H9 (cell line): Measurements from ENCODE around the gene LRRC38. TPM values are rescaled to one million over a fixed set of nuclear protein-coding genes. Genes with fewer than 3 reads are reported as not detected.

Experiments
- DNase-seq: peaks from one replicate; pipeline ENCODE4 v3.0.0-alpha.2; 2017
- H2AFZ ChIP-seq: one replicate; pipeline ENCODE4 v1.6.1; 2013; ENCODE audit warnings: mild to moderate bottlenecking, low read length, control low read depth, moderate library complexity
- H2AK5ac ChIP-seq: 2 replicates; pipeline ENCODE4 v1.6.1; 2013; ENCODE audit warnings: low read length, control low read depth, mixed read lengths; ENCODE audit not compliant: insufficient read length
- H2BK120ac ChIP-seq: one replicate; pipeline ENCODE4 v1.6.1; 2013; ENCODE audit warnings: low read depth, mild to moderate bottlenecking, low read length, control low read depth, inconsistent platforms; ENCODE audit not compliant: poor library complexity, severe bottlenecking
- H2BK12ac ChIP-seq: 2 replicates; pipeline ENCODE4 v1.6.1; 2013; ENCODE audit warnings: low read length, control low read depth, mixed read lengths, low read depth; ENCODE audit not compliant: insufficient read length
- H2BK15ac ChIP-seq: 2 replicates; pipeline ENCODE4 v1.6.1; 2013; ENCODE audit warnings: low read depth, low read length, control low read depth
- H2BK20ac ChIP-seq: one replicate; pipeline ENCODE4 v1.6.1; 2013; ENCODE audit warnings: low read depth, mild to moderate bottlenecking, low read length, control low read depth, inconsistent platforms; ENCODE audit not compliant: poor library complexity, severe bottlenecking
- H2BK5ac ChIP-seq: 2 replicates; pipeline ENCODE4 v1.6.1; 2013; ENCODE audit warnings: low read length, control low read depth, mixed read lengths; ENCODE audit not compliant: insufficient read length
- H3K14ac ChIP-seq: 2 replicates; pipeline ENCODE4 v1.6.1; 2013; ENCODE audit warnings: low read length, control low read depth; ENCODE audit not compliant: insufficient read depth
- H3K18ac ChIP-seq: 2 replicates; pipeline ENCODE4 v1.6.1; 2013; ENCODE audit warnings: low read depth, mild to moderate bottlenecking, mixed read lengths, low read length, control low read depth; ENCODE audit not compliant: insufficient read length
- H3K23ac ChIP-seq: 2 replicates; pipeline ENCODE4 v1.6.1; 2013; ENCODE audit warnings: low read length, control low read depth, mixed read lengths, low read depth; ENCODE audit not compliant: insufficient read length
- H3K23me2 ChIP-seq: 2 replicates; pipeline ENCODE4 v1.6.1; 2013; ENCODE audit warnings: low read depth, mild to moderate bottlenecking, mixed read lengths, low read length, control low read depth; ENCODE audit not compliant: insufficient read length, poor library complexity, severe bottlenecking
- H3K27ac ChIP-seq: 2 replicates; pipeline ENCODE4 v1.5.1; 2013; ENCODE audit warnings: low read length, control low read depth, mixed read lengths, low read depth; ENCODE audit not compliant: insufficient read length
- H3K27me3 ChIP-seq: 2 replicates; pipeline ENCODE4 v1.6.1; 2013; ENCODE audit warnings: low read length, control low read depth, inconsistent platforms; ENCODE audit not compliant: insufficient read depth
- H3K4ac ChIP-seq: 2 replicates; pipeline ENCODE4 v1.6.1; 2013; ENCODE audit warnings: low read depth, mild to moderate bottlenecking, control low read depth, inconsistent platforms, low read length, moderate library complexity
- H3K4me1 ChIP-seq: 2 replicates; pipeline ENCODE4 v1.6.1; 2013; ENCODE audit warnings: low read length, control low read depth, inconsistent platforms; ENCODE audit not compliant: insufficient read depth
- H3K4me2 ChIP-seq: 2 replicates; pipeline ENCODE4 v1.6.1; 2013; ENCODE audit warnings: low read length, control low read depth, mixed read lengths; ENCODE audit not compliant: insufficient read length, insufficient read depth
- H3K56ac ChIP-seq: 2 replicates; pipeline ENCODE4 v1.6.1; 2013; ENCODE audit warnings: low read depth, mild to moderate bottlenecking, mixed read lengths, low read length, control low read depth; ENCODE audit not compliant: insufficient read length
- H3K79me1 ChIP-seq: 2 replicates; pipeline ENCODE4 v1.6.1; 2013; ENCODE audit warnings: low read depth, mild to moderate bottlenecking, moderate library complexity, low read length, control low read depth, inconsistent platforms; ENCODE audit not compliant: insufficient read depth, poor library complexity, severe bottlenecking
- H3K79me2 ChIP-seq: 2 replicates; pipeline ENCODE4 v1.6.1; 2013; ENCODE audit warnings: low read length, control low read depth, inconsistent platforms; ENCODE audit not compliant: insufficient read depth
- H3K9ac ChIP-seq: 2 replicates; pipeline ENCODE4 v1.6.1; 2013; ENCODE audit warnings: low read length, control low read depth, mixed read lengths; ENCODE audit not compliant: insufficient read length; ENCODE audit errors: extremely low read depth
- H3K9me3 ChIP-seq: one replicate; pipeline ENCODE4 v1.6.1; 2013; ENCODE audit warnings: low read depth, low read length, inconsistent platforms; ENCODE audit not compliant: control insufficient read depth
- H3T11ph ChIP-seq: one replicate; pipeline ENCODE4 v1.6.1; 2013; ENCODE audit warnings: mild to moderate bottlenecking, low read length, control low read depth, inconsistent platforms
- H4K20me1 ChIP-seq: one replicate; pipeline ENCODE4 v1.6.1; 2013; ENCODE audit not compliant: control insufficient read depth, insufficient read length, insufficient read depth
- H4K5ac ChIP-seq: 2 replicates; pipeline ENCODE4 v1.6.1; 2013; ENCODE audit warnings: low read depth, mild to moderate bottlenecking, mixed read lengths, low read length, control low read depth; ENCODE audit not compliant: insufficient read length
- H4K8ac ChIP-seq: replicated peaks from 2 replicates; pipeline ENCODE4 v1.6.1; 2013; ENCODE audit warnings: low read length, control low read depth, mixed read lengths, low read depth; ENCODE audit not compliant: insufficient read length
- H4K91ac ChIP-seq: 2 replicates; pipeline ENCODE4 v1.6.1; 2013; ENCODE audit warnings: low read depth, mild to moderate bottlenecking, moderate library complexity, mixed read lengths, low read length, control low read depth; ENCODE audit not compliant: insufficient read length
- H3K27ac Mint-ChIP-seq, 3 experiments: 2 replicates in 2 of 3; 3 replicates in 1 of 3; pipeline ENCODE4 v1.8.0; 2020 to 2021; ENCODE audit warnings: mixed read lengths in 3 of 3, mild to moderate bottlenecking in 1 of 3, moderate library complexity in 1 of 3
- H3K27me3 Mint-ChIP-seq: 2 replicates; pipeline ENCODE4 v1.8.0; 2021; ENCODE audit warnings: low read depth, mild to moderate bottlenecking, moderate library complexity, mixed read lengths
- H3K36me3 Mint-ChIP-seq, 3 experiments: 2 replicates in 2 of 3; 3 replicates in 1 of 3; pipeline ENCODE4 v1.8.0; 2020 to 2021; ENCODE audit warnings: low read depth in 3 of 3, mixed read lengths in 3 of 3; ENCODE audit not compliant: insufficient read depth in 1 of 3
- H3K4me1 Mint-ChIP-seq, 2 experiments: 2 replicates each; pipeline ENCODE4 v1.8.0; 2020; ENCODE audit warnings: mixed read lengths in 2 of 2
- H3K4me3 Mint-ChIP-seq, 2 experiments: 2 replicates in 1 of 2; 3 replicates in 1 of 2; pipeline ENCODE4 v1.8.0; 2020 to 2021; ENCODE audit warnings: mild to moderate bottlenecking in 2 of 2, mixed read lengths in 2 of 2, moderate library complexity in 1 of 2
- H3K9me3 Mint-ChIP-seq, 2 experiments: 2 replicates in 1 of 2; 3 replicates in 1 of 2; pipeline ENCODE4 v1.8.0; 2020; ENCODE audit warnings: mild to moderate bottlenecking in 2 of 2, mixed read lengths in 2 of 2, moderate library complexity in 1 of 2
- WGBS: extraction: QIAGEN DNeasy Blood & Tissue Kit; methylation state at CpG from one replicate; pipeline ENCODE4 v1.1.7; 2013; ENCODE audit warnings: missing lambda C conversion rate, low lambda C conversion rate, mixed read lengths; ENCODE audit not compliant: insufficient read length; ENCODE audit errors: extremely low coverage; 5-methylcytosine and 5-hydroxymethylcytosine counted together
- total RNA-seq: library from RNA; stranded (reverse); gene quantifications from 2 replicates; pipeline ENCODE4 v1.2.1, GENCODE V29; 2021
- TF ChIP-seq, protein P1 (sequence below): fragments of 200-600 bp; sonication (generic); conservative IDR thresholded peaks from 3 replicates; pipeline ENCODE4 v1.8.0; 2021; ENCODE audit warnings: antibody characterized with exemption, mild to moderate bottlenecking

Gene LRRC38
- total RNA-seq, 1 experiment from 2014 or later = 0.72 TPM

DNA sequence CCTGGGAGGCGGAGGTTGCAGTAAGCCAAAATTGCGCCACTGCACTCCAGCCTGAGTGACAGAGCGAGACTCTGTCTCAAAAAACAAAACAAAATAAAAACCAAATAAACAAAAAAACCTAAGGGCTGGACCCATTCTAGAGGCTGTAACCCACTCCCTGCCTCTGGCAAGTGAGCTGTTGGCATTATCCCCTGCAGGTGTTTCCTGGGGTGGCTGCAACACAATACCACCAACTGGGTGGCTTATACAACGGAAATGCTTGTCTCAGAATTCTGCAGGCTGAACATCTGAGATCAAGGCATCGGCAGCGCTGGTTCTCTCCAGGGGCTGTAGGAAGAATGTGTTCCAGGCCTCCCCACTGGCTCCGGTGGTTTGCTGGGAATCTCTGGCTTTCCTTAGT is 15.2 kb downstream of the LRRC38 start:
- no peak overlapping the region for H4K5ac ChIP-seq
- H3K56ac ChIP-seq = no peak overlapping the region
- H4K20me1 ChIP-seq = no peaks in the 10 kb centered on the region
- no peaks in the 10 kb centered on the region for H3K79me1 ChIP-seq
- H2BK12ac ChIP-seq = no peak overlapping the region
- no peaks in the 10 kb centered on the region for H3K27me3 ChIP-seq
- H3K79me2 ChIP-seq = no peaks in the 10 kb centered on the region
- no peak overlapping the region for H3K4me2 ChIP-seq
- no peak overlapping the region for H2AFZ ChIP-seq
- Mint-ChIP-seq H3K27ac (no peak overlapping the region; a peak in 1 of 7 replicates), H3K4me3 (no peak overlapping the region), H3K36me3 (no peaks in the 10 kb centered on the region), H3K9me3 (no peaks in the 10 kb centered on the region; a peak in 1 of 5 replicates), H3K27me3 (peaks cover 6% of the 10 kb centered on the region), H3K4me1 (peaks cover 13 to 19% of the 10 kb centered on the region in 2 experiments)
- H3K18ac ChIP-seq = no peak overlapping the region
- H2BK120ac ChIP-seq = no peak overlapping the region
- WGBS = no CpG with 5 or more reads among the region's 7 CpGs
- no peak overlapping the region for H2BK15ac ChIP-seq
- H3K4ac ChIP-seq = no peak overlapping the region
- no peak overlapping the region for H3T11ph ChIP-seq
- no peak overlapping the region for H4K8ac ChIP-seq
- H2BK5ac ChIP-seq = no peak overlapping the region
- no peak overlapping the region for H2BK20ac ChIP-seq
- H3K14ac ChIP-seq = no peak overlapping the region
- H3K27ac ChIP-seq = no peak overlapping the region
- no peaks in the 10 kb centered on the region for H3K23me2 ChIP-seq
- DNase-seq = peak; percentile 49
- no peak overlapping the region for H3K23ac ChIP-seq
- H3K4me1 ChIP-seq = peaks cover 3% of the 10 kb centered on the region; the same call in 1 of the 2 replicates
- TF ChIP-seq, protein P1, sequence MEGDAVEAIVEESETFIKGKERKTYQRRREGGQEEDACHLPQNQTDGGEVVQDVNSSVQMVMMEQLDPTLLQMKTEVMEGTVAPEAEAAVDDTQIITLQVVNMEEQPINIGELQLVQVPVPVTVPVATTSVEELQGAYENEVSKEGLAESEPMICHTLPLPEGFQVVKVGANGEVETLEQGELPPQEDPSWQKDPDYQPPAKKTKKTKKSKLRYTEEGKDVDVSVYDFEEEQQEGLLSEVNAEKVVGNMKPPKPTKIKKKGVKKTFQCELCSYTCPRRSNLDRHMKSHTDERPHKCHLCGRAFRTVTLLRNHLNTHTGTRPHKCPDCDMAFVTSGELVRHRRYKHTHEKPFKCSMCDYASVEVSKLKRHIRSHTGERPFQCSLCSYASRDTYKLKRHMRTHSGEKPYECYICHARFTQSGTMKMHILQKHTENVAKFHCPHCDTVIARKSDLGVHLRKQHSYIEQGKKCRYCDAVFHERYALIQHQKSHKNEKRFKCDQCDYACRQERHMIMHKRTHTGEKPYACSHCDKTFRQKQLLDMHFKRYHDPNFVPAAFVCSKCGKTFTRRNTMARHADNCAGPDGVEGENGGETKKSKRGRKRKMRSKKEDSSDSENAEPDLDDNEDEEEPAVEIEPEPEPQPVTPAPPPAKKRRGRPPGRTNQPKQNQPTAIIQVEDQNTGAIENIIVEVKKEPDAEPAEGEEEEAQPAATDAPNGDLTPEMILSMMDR = no peak
- no peak overlapping the region for H3K9ac ChIP-seq
- no peaks in the 10 kb centered on the region for H3K9me3 ChIP-seq
- no peak overlapping the region for H2AK5ac ChIP-seq
- no peak overlapping the region for H4K91ac ChIP-seq
